Gastroesophageal sphincter (tissue), 4 donors: ENCODE data around the gene SLC4A2. TPM values are rescaled to one million over a fixed set of nuclear protein-coding genes. Genes with fewer than 3 reads are reported as not detected.

Experiments
- ATAC-seq: fragments of 150-250 bp; one replicate; pipeline ENCODE4 v1.9.1; 2016; ENCODE audit warnings: mild to moderate bottlenecking, moderate library complexity
- H3K27ac ChIP-seq, 4 donors: fragments of 200-600 bp; sonication (generic) in 3 of 4; 1 replicate in 3 of 4; 2 replicates in 1 of 4; pipeline ENCODE4 v1.5.1; 2016 to 2019
- H3K27me3 ChIP-seq: fragments of 200-600 bp; sonication (generic); one replicate; pipeline ENCODE4 v1.5.1; 2019
- H3K36me3 ChIP-seq, 2 donors: fragments of 200-600 bp; sonication (generic); one replicate each; pipeline ENCODE4 v1.5.1; 2019; ENCODE audit warnings: control low read depth in 1 of 2
- H3K4me1 ChIP-seq, 3 donors: fragments of 200-600 bp; sonication (generic); 1 replicate in 2 of 3; 2 replicates in 1 of 3; pipeline ENCODE4 v1.5.1; 2016 to 2019; ENCODE audit warnings: control low read depth in 2 of 3
- H3K4me3 ChIP-seq, 2 donors: fragments of 200-600 bp; sonication (generic); one replicate each; pipeline ENCODE4 v1.5.1; 2019; ENCODE audit warnings: mild to moderate bottlenecking in 1 of 2, moderate library complexity in 1 of 2
- H3K9me3 ChIP-seq, 3 donors: fragments of 200-600 bp; sonication (generic); one replicate each; pipeline ENCODE4 v1.5.1; 2017 to 2019; ENCODE audit warnings: control low read depth in 2 of 3
- CTCF ChIP-seq, 4 experiments: fragments of 200-600 bp in 2 of 4; fragments of 450-650 bp in 2 of 4; sonication (generic) in 1 of 4; IDR thresholded peaks; one replicate each; pipeline ENCODE4 v1.5.1; 2017 to 2019; ENCODE audit warnings: antibody characterized with exemption in 4 of 4, mild to moderate bottlenecking in 2 of 4, moderate library complexity in 2 of 4
- EP300 ChIP-seq: sonication (generic); formaldehyde crosslinking; IDR thresholded peaks from one replicate; pipeline ENCODE4 v1.6.1; 2017; ENCODE audit warnings: antibody characterized with exemption, mild to moderate bottlenecking
- POLR2A ChIP-seq, 2 donors: fragments of 450-650 bp; IDR thresholded peaks; one replicate each; pipeline ENCODE4 v1.6.1; 2017; ENCODE audit warnings: antibody characterized with exemption in 2 of 2, mild to moderate bottlenecking in 2 of 2, moderate library complexity in 1 of 2
- POLR2AphosphoS5 ChIP-seq: sonication (generic); formaldehyde crosslinking; IDR thresholded peaks from one replicate; pipeline ENCODE4 v1.6.1; 2017; ENCODE audit warnings: antibody characterized with exemption
- WGBS, 2 donors: methylation state at CpG; one replicate each; pipeline ENCODE4 v1.1.5; 2018; ENCODE audit warnings: low coverage in 1 of 2; 5-methylcytosine and 5-hydroxymethylcytosine counted together
- total RNA-seq, 4 donors: library from RNA; depleted of rRNA; stranded (reverse); fragments of >200 nt; gene quantifications; one replicate each; pipeline ENCODE4 v1.1.0, GENCODE V29; 2016

The SLC4A2 gene
- total RNA-seq, 4 donors from 2014 or later, result 77.8 to 152 (median 95.7) TPM

DNA sequence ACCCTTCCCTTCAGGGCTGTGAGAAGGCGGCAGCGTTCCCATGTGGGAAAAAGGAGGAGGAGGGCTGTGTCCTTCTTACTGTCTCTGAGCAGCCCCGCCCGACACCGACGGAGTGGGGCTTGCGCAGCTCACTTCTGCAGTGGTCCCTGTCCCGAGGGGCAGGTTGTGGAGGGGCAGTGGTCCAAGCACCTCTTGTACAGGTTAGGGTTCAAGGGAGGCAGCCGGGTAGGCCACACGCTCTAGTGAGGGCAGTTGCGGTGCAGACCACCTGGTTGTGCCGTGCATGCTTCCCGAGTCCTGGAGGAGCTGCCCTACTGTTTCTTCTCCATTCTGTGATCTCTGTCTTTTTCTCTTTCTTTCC is 59.6 kb downstream of the SLC4A2 start:
- no peak for ATAC-seq
- Histone ChIP-seq H3K4me3 (no peak overlapping the region), H3K36me3 (peaks cover 0 to 70% of the 10 kb centered on the region in 2 donors), H3K27ac (no peak overlapping the region), H3K9me3 (no peaks in the 10 kb centered on the region), H3K27me3 (no peaks in the 10 kb centered on the region), H3K4me1 (peaks cover 0 to 24% (median 7%) of the 10 kb centered on the region in 3 donors)
- 87% methylated on average over 4 of the region's 13 CpGs; no CpG with 5 or more reads in 1 of the 2 donors for WGBS, 2 donors
- TF ChIP-seq POLR2AphosphoS5, result no peak
- TF ChIP-seq EP300, result no peak
- no peak for TF ChIP-seq CTCF (IDR thresholded peaks at IDR 0.05)
- no peak for TF ChIP-seq POLR2A (IDR thresholded peaks at IDR 0.05)

- ATAC-seq, result no peak
- Histone ChIP-seq H3K36me3 (peaks cover 0 to 78% of the 10 kb centered on the region in 2 donors), H3K9me3 (no peaks in the 10 kb centered on the region), H3K27me3 (no peaks in the 10 kb centered on the region), H3K4me1 (peaks cover 0 to 24% (median 8%) of the 10 kb centered on the region in 3 donors), H3K4me3 (no peak overlapping the region), H3K27ac (no peak overlapping the region)
- TF ChIP-seq POLR2A (IDR thresholded peaks at IDR 0.05), result no peak
- TF ChIP-seq CTCF (IDR thresholded peaks at IDR 0.05), result no peak
- no peak for TF ChIP-seq EP300
- no peak for TF ChIP-seq POLR2AphosphoS5
- 81 to 95% methylated on average over 3 to 6 of the region's 27 CpGs for WGBS, 2 donors
These were observed 60.5 kb downstream of the SLC4A2 start for GRCh38 chr7:151119902-151120301.

DNA sequence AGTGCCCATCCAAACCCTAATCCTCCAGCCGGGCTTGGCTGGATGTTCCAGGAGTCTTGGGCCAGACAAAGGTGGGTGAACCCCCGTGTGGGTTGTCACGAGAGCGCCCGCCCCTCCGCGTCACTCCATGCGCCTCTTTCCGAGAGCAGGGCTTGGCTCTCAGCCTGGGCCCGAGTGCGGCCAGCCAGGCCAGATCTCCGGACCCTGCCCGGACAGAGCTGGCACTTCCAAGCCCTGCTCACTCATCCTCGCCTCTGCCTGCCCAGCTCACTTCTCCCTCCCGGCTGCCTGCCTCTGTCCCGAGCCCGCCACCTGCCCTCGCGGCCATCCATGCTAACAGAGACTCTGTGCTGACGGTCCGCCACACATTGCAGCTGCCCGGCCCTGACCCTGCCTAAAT is 61.5 kb downstream of the SLC4A2 start:
- H3K36me3 ChIP-seq, result peaks cover 0 to 81% of the 10 kb centered on the region in 2 donors
- no peak overlapping the region for H3K27ac ChIP-seq
- no peak for ATAC-seq
- no peaks in the 10 kb centered on the region for H3K27me3 ChIP-seq
- H3K4me1 ChIP-seq, result peaks cover 0 to 27% (median 9%) of the 10 kb centered on the region in 3 donors
- no peak overlapping the region for H3K4me3 ChIP-seq
- no peaks in the 10 kb centered on the region for H3K9me3 ChIP-seq
- TF ChIP-seq CTCF (IDR thresholded peaks at IDR 0.05) (no peak), POLR2A (IDR thresholded peaks at IDR 0.05) (no peak), EP300 (no peak), POLR2AphosphoS5 (no peak)
- WGBS, 2 donors, result 33% methylated on average over 1 of the region's 22 CpGs; no CpG with 5 or more reads in 1 of the 2 donors

DNA sequence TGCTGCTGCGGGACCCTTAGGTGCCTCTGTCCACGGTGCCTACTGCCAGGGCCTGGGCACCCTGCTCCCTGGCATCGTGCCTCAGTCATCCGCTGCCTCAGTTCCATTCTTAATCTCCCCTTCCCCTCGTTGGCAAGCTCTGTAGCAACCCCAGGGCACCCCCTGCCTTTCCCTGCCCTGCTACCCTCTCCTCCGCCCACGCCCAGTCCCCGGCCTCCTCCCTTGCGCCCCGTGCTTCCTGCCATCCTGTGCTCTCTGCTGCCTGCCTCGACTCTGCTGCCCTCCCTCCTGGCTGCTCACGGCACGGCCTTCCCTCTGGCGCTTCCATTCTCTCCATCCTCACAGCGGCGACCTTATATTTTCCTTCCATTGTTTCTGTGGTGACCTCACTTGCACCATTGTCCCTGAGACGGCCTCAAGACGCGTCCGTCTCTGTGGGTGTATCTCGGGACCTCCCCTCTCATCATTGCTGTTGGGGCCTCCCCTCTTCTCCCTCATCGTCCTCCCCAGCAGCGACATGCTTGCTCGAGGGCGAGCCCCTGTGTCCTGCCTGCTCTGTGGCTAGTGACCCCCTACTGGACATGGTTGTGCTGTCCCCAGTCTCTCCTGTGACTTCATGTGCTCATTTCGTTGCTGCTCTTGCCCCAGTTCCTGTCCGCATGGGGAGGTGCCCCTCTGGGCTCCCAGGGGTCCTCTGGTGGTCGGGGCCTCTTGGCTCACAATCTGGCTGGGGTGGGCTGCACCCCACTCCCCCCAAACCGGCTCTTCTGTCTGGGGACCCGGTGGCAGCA is 62.2 kb downstream of the SLC4A2 start:
- Histone ChIP-seq H3K4me3 (no peak overlapping the region), H3K27me3 (no peaks in the 10 kb centered on the region), H3K36me3 (peaks cover 0 to 83% of the 10 kb centered on the region in 2 donors), H3K9me3 (no peaks in the 10 kb centered on the region), H3K27ac (no peak overlapping the region), H3K4me1 (peaks cover 0 to 27% (median 5%) of the 10 kb centered on the region in 3 donors)
- no peak for ATAC-seq
- 78 to 86% methylated on average over 22 to 24 of the region's 30 CpGs for WGBS, 2 donors
- TF ChIP-seq POLR2A (IDR thresholded peaks at IDR 0.05) (no peak), EP300 (no peak), CTCF (IDR thresholded peaks at IDR 0.05) (no peak), POLR2AphosphoS5 (no peak)

DNA sequence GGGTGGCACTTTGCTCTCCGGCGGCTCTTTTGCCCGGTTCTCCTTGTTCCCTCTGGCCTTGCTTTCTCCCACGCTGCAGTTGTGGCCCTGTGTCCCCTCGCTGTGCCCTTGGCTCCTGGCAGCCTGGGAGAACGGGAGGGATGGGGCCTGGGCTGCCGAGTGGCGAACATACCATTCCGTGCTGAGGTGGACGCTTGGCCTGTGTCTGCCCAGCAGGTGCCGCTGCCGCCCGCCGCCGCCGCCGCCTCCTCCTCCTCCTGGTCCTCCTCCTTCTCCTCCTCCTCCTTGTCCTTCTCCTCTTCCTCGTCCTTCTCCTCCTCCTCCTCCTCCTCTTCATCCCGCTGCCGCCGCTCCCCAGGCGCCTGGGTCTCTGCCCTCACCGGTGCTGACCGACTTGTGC is 62.9 kb downstream of the SLC4A2 start:
- ATAC-seq, result no peak
- Histone ChIP-seq H3K27ac (no peak overlapping the region), H3K9me3 (no peaks in the 10 kb centered on the region), H3K4me1 (peaks cover 0 to 28% (median 5%) of the 10 kb centered on the region in 3 donors), H3K36me3 (peaks cover 0 to 86% of the 10 kb centered on the region in 2 donors), H3K27me3 (no peaks in the 10 kb centered on the region), H3K4me3 (no peak overlapping the region)
- WGBS, 2 donors, result 68% methylated on average over 15 of the region's 24 CpGs; no CpG with 5 or more reads in 1 of the 2 donors
- TF ChIP-seq POLR2A (IDR thresholded peaks at IDR 0.05) (no peak), POLR2AphosphoS5 (no peak), CTCF (IDR thresholded peaks at IDR 0.05) (no peak), EP300 (no peak)
